IPS-20b (cell line): Measurements from ENCODE around the gene ZFYVE21.
"Not testable (repeated sequence)": the region's sequence is repeated elsewhere in the genome, so short reads cannot be mapped to it uniquely, and the experiment has no call there.

Source experiments
- H3K27ac ChIP-seq: one replicate; pipeline ENCODE4 v1.5.1; 2013; ENCODE audit warnings: low read length
- H3K27me3 ChIP-seq: 2 replicates; pipeline ENCODE4 v1.6.1; 2013; ENCODE audit warnings: mild to moderate bottlenecking, low read length, inconsistent platforms; ENCODE audit not compliant: insufficient read depth
- H3K36me3 ChIP-seq: 2 replicates; pipeline ENCODE4 v1.6.1; 2013; ENCODE audit warnings: low read depth, mild to moderate bottlenecking, inconsistent platforms, low read length, moderate library complexity; ENCODE audit not compliant: insufficient read depth
- H3K4me1 ChIP-seq: 2 replicates; pipeline ENCODE4 v1.6.1; 2013; ENCODE audit warnings: mild to moderate bottlenecking, control low read depth, inconsistent platforms, low read length, moderate library complexity; ENCODE audit not compliant: insufficient read depth
- H3K4me3 ChIP-seq: 2 replicates; pipeline ENCODE4 v1.5.1; 2013; ENCODE audit warnings: mild to moderate bottlenecking, low read length, inconsistent platforms
- H3K9ac ChIP-seq: 2 replicates; pipeline ENCODE4 v1.6.1; 2013; ENCODE audit warnings: low read depth, mild to moderate bottlenecking, inconsistent platforms, low read length, moderate library complexity
- H3K9me3 ChIP-seq: 2 replicates; pipeline ENCODE4 v1.6.1; 2013; ENCODE audit warnings: mild to moderate bottlenecking, low read depth, low read length, inconsistent platforms; ENCODE audit not compliant: insufficient read depth

The ZFYVE21 gene

DNA sequence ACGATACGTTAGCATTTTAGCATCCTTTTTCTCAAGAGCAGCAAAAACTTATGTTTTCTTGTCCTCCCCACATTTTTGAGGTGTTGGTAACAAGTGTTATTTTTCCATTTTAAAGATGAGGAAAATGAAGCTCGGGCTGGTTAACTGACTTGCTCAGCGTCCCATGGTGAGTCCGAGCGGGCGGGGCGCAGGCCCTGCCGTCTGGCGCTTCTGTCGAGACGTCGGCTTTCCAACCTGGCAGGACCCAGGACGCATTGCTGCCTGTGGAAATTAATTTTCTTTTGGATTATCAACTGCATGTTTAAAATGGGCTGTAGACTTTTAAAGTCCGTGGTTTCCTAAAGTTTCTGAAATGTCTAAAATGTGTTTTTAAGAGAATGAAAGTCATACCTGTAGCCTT lies 30.7 kb upstream of the ZFYVE21 start:
- peaks cover 89% of the 10 kb centered on the region for H3K36me3 ChIP-seq
- H3K9me3 ChIP-seq, result no peaks in the 10 kb centered on the region
- H3K9ac ChIP-seq, result no peak overlapping the region
- no peak overlapping the region for H3K4me3 ChIP-seq
- H3K27ac ChIP-seq, result no peak overlapping the region
- H3K4me1 ChIP-seq, result 0 out of 2 replicates have a peak, but pooled peaks cover 2% of the 10 kb centered on the region
- no peaks in the 10 kb centered on the region for H3K27me3 ChIP-seq

DNA sequence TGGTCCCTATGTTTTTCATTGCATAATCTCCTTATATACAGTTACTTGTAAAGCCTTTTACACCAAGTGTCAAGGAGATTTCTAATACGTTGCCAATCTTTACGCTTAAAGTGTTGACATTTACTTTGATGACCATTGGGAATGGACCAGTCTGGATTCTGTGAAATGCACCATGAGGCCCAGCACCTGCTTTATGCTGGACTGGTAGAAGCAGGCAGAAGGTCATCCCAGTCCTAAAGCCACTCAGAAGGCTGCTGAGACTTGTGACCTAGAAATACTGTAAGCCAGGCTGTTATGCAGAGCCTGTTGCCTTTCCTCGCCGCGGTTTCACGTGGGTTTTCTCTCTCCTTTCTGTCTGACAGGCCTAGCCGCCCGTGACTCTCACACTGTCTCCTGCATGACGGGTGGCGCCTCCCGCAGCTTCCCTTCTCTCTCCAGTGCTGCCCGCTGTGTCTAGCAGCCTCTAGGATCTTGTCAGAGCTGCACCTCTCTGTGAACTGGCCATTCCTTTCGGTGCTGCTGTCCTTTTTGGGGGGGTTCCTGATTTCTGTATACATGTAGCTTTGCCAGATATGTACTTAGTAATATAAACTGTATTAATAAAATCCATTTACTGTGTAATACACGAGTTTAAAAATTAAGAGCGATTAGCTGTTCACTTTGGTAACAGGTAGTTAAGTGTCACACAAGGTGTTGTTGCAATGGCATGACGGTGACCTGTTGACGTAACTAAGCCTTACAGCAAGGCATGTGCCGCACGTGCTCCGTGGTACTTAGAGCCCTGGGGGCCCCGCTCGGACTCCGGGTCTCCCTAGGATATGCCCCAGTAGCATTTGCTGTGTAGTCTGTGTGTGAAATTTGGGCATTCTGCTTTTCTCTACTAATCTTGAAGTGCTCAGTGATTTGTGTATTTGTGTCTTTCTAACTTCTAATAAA lies 30.1 kb upstream of the ZFYVE21 start:
- H3K27ac ChIP-seq, result no peak overlapping the region
- no peaks in the 10 kb centered on the region for H3K9me3 ChIP-seq
- no peak overlapping the region for H3K4me3 ChIP-seq
- H3K4me1 ChIP-seq, result 0 out of 2 replicates have a peak, but pooled peaks cover 2% of the 10 kb centered on the region
- H3K27me3 ChIP-seq, result no peaks in the 10 kb centered on the region
- peaks cover 87% of the 10 kb centered on the region for H3K36me3 ChIP-seq
- no peak overlapping the region for H3K9ac ChIP-seq

DNA sequence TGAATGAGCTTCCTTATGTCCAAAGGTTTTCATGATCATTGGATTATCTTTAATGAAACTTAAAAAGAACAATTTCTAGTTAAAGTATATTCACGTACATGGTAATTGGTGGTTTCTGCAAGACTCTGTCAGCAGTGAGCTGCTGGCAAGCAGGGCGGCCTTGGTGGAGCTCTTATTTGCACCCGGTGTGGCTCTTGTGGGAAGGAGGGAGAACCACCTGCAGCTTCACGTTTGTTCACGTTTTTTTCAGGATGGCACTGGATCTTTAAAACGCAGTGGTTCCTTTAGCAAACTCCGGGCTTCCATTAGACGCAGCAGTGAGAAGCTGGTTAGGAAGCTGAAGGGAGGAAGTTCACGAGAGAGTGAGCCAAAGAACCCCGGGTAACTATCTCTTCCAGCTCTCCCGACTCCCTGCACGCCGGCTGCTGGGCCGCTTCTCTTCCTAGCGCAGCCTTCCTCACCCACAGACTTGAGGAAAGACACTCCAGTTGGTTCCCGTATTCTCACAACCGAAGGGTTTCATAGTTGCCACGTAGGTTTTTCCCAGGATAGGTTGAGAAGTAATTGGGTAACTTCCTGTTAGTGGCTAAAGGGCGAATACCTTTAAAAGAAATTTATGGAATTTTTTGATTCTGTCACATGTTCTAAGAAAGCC lies 28.7 kb upstream of the ZFYVE21 start:
- Histone ChIP-seq H3K36me3 (peaks cover 78% of the 10 kb centered on the region), H3K9ac (no peak overlapping the region), H3K9me3 (no peaks in the 10 kb centered on the region), H3K4me3 (no peak overlapping the region), H3K4me1 (0 out of 2 replicates have a peak, but pooled peaks cover 2% of the 10 kb centered on the region), H3K27ac (no peak overlapping the region), H3K27me3 (no peaks in the 10 kb centered on the region)

DNA sequence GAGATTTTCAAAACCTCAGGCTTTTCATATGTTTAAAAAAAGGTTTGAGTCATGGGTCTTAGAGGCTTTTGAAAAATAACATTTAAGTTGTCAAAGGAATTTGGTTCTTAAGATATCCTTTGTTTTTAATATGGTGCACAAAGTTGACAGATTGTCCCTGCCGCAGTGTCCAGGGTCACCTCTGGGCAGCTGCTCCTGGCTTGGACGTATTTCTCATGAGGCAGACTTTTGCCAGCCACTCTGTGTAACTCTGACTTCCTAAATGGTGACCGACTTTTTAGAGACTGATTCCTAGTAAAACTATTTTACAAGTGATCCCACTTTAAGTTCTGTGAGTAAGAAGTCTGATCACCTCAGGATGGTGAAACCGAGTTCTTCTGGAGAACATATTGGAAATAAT lies 27.9 kb upstream of the ZFYVE21 start:
- H3K27me3 ChIP-seq, result no peaks in the 10 kb centered on the region
- H3K9me3 ChIP-seq, result no peaks in the 10 kb centered on the region
- no peak overlapping the region for H3K9ac ChIP-seq
- 0 out of 2 replicates have a peak, but pooled peaks cover 2% of the 10 kb centered on the region for H3K4me1 ChIP-seq
- H3K4me3 ChIP-seq, result no peak overlapping the region
- no peak overlapping the region for H3K27ac ChIP-seq
- H3K36me3 ChIP-seq, result peaks cover 84% of the 10 kb centered on the region

DNA sequence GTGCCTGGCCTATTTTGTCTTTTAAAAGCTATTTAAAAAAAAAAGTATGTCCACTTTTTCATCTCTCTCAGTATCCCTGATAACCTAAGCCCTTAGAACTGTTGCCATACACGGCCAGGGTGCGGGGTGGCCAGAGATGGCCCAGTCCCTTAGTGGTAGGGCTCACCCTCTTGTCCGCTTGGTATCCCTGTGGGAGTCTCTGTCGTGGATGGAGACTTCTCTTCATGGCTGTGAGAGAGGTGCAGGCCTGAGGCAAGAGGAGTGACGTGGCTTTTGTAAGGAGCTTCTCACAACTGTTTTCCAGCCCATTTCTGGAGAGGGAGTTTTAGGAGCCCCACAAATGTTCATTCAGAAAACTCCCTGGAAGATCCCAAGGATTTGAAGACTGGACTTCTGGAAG lies 27.2 kb upstream of the ZFYVE21 start:
- Histone ChIP-seq H3K4me3 (no peak overlapping the region), H3K9ac (no peak overlapping the region), H3K36me3 (peaks cover 84% of the 10 kb centered on the region), H3K27ac (no peak overlapping the region), H3K9me3 (no peaks in the 10 kb centered on the region), H3K27me3 (no peaks in the 10 kb centered on the region), H3K4me1 (0 out of 2 replicates have a peak, but pooled peaks cover 2% of the 10 kb centered on the region)

DNA sequence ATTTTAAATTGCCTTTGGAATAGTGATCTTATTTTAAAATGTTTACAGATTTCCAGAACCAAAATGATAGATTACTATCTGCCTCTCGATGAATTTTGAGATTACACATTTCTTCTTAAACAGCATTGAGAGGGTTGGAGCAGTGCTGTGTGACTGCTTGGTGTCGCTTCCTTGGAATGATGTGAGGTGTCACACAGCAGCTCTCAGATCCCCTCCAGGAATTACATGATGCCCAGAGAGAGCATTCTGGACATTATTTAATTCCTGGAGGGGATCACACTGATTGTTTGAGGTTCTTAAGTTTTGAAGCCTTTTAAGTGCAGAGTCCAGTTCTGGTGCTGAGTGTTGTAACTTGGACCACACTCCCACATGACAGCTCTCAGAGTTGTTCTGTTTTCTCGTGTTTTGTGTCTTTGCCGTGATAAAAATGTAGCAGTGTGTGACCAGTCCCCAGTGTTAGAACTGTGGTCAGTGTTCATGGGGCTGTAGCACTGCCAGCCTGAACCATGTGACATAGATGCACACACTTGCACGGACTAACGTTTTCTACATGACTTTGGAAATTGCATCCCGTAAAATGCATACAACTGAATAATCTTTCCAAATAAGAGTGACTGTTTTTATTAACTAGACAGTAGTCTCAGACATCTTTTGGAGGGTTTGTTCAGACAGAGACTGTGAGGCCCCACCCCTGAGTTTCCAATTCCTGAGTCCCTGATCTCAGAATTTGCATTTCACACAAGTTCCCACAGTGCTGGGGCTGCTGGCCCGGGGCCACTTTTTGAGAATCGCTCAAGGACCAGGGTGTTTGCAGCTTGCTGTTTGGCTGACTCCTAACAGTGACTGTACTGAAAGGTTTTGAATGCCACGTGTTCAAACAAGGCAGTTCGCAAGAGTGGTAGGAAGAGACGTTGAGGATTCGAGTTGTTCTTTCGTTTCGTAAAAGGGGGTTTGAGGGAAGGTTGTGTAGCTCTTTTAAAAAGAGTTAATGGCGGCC lies 26.4 kb upstream of the ZFYVE21 start:
- Histone ChIP-seq H3K36me3 (peaks cover 84% of the 10 kb centered on the region), H3K27ac (no peak overlapping the region), H3K9me3 (no peaks in the 10 kb centered on the region), H3K4me3 (no peak overlapping the region), H3K4me1 (0 out of 2 replicates have a peak, but pooled peaks cover 2% of the 10 kb centered on the region), H3K9ac (no peak overlapping the region), H3K27me3 (no peaks in the 10 kb centered on the region)

DNA sequence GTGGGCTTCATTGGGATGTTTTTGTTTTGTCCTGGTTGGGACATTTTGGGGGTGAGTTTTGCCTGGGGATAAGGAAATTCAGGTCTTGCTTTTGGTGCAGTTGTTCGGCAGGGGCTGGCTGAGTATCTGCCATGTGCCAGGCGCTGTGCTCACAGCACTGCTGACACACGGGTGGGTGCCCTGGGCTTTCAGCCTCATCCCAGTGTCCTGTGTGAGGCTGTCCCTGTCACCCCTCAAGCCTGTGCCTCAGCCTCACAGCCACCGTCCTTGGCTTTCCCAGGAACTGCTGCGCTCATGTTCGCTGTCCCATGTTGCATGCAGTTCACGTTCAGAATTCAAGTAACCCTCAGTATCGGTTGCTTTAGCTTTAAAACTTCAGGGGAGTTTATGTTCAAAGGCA lies 25.3 kb upstream of the ZFYVE21 start:
- H3K4me1 ChIP-seq, result 0 out of 2 replicates have a peak, but pooled peaks cover 2% of the 10 kb centered on the region
- no peak overlapping the region for H3K4me3 ChIP-seq
- H3K9ac ChIP-seq, result no peak overlapping the region
- H3K9me3 ChIP-seq, result no peaks in the 10 kb centered on the region
- no peaks in the 10 kb centered on the region for H3K27me3 ChIP-seq
- peaks cover 81% of the 10 kb centered on the region for H3K36me3 ChIP-seq
- H3K27ac ChIP-seq, result no peak overlapping the region

DNA sequence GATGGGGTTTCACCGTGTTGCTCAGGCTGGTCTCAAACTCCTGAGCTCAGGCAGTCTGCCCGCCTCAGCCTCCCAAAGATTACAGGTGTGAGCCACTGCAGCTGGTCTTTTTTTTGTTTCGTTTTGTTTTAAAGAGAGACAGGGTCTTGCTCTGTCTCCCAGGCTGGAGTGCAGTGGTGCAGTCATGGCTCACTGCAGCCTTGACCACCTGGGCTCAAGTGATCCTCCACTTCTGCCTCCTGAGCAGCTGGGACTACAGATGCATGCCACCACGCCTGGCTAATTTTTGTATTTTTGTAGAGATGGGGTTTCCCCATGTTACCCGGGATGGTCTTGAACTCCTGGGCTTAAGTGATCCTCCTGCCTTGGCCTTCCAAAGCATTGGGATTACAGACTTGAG lies 24.0 kb upstream of the ZFYVE21 start:
- not testable (repeated sequence) for H3K4me3 ChIP-seq, H3K4me1 ChIP-seq, H3K27ac ChIP-seq, H3K9me3 ChIP-seq, H3K9ac ChIP-seq, H3K27me3 ChIP-seq
- peaks cover 78% of the 10 kb centered on the region for H3K36me3 ChIP-seq

DNA sequence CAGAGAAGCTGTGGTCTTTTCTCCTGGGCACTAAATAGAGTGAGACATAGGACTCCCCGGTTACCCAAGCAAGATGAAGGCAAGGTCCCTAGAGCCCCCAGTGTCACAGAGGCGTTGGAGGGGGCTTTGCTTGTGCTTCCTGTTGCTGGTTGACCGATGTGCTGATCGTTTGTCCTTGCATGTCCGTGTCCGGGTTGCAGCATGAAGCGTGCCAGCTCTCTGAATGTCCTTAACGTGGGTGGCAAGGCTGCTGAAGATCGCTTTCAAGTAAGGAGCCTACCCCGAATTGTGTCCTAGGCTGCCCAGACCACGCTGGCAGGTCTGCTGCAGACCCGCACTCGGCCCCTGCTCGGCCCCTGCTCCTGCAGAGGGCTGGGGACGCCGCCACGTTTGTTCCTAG lies 23.5 kb upstream of the ZFYVE21 start:
- no peak overlapping the region for H3K27ac ChIP-seq

DNA sequence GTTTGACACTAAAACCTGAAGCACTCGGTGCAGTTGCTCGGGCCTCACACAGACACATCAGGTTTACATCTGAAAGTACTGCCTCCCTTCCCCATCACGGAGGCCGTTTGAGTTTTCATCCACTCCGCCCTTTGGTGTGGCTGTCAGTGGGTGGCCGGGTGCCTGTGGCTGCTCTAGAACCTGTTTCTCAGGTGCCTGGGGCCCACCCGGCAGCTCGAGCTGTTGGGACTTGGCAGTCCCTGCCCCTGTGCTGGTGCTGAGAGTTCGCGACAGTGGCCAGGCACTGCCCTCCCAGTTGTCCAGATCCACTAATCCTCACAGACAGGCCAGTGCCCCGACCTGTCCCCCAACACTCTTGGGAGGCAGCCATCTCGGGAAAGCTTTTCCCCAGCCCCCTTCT lies 22.7 kb upstream of the ZFYVE21 start:
- Histone ChIP-seq H3K27ac (no peak overlapping the region), H3K36me3 (peaks cover 75% of the 10 kb centered on the region), H3K27me3 (no peaks in the 10 kb centered on the region), H3K9me3 (no peaks in the 10 kb centered on the region), H3K4me1 (0 out of 2 replicates have a peak, but pooled peaks cover 2% of the 10 kb centered on the region), H3K4me3 (no peak overlapping the region), H3K9ac (no peak overlapping the region)

More for the DNA sequence above, 23.5 kb upstream of the ZFYVE21 start:
- no peaks in the 10 kb centered on the region for H3K27me3 ChIP-seq
- peaks cover 73% of the 10 kb centered on the region for H3K36me3 ChIP-seq
- no peak overlapping the region for H3K9ac ChIP-seq
- H3K4me3 ChIP-seq, result no peak overlapping the region
- H3K4me1 ChIP-seq, result 0 out of 2 replicates have a peak, but pooled peaks cover 2% of the 10 kb centered on the region
- H3K9me3 ChIP-seq, result no peaks in the 10 kb centered on the region

DNA sequence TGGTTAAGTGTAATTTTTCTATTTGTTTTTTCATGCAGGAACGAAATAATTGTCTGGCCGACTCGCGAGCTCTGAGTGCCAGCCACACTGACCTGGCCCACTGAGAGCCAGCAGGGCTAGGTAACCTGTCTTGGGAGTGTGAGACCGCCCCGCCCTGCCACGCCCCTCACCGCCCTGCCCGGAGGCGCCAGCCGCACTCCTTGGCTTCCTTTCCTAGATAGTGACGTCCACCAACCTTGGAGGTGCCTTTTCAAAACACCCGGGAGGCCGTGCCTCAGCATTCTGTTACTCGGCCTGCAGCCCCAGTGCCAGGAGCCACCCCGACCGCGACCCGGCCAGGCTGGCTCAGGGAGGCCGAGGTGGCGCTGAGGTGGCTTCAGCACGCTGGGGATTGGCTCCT lies 22.1 kb upstream of the ZFYVE21 start:
- H3K9me3 ChIP-seq, result no peaks in the 10 kb centered on the region
- no peak overlapping the region for H3K27ac ChIP-seq
- H3K4me1 ChIP-seq, result 0 out of 2 replicates have a peak, but pooled peaks cover 2% of the 10 kb centered on the region
- H3K27me3 ChIP-seq, result no peaks in the 10 kb centered on the region
- peaks cover 75% of the 10 kb centered on the region for H3K36me3 ChIP-seq
- H3K4me3 ChIP-seq, result no peak overlapping the region
- no peak overlapping the region for H3K9ac ChIP-seq
